WTC11 (cell line): ENCODE measurements around the gene MAST4. TPM values are rescaled to one million over a fixed set of nuclear protein-coding genes. Genes with fewer than 3 reads are reported as not detected.

Source experiments
- ATAC-seq: fragments of 200-7000 bp; cut with Tn5 transposase; 2 replicates; pipeline ENCODE4 v1.10.0; 2021; ENCODE audit warnings: mild to moderate bottlenecking, moderate library complexity
- CTCF ChIA-PET: fragments of 300-600 bp; sonication (Branson Sonifier 250); formaldehyde crosslinking; loops from one replicate; lab custom pipeline; 2021; ENCODE audit warnings: antibody characterized with exemption; lab: Charles Lee
- POLR2A ChIA-PET: fragments of 350-600 bp; sonication (Branson Sonifier 250); formaldehyde crosslinking; loops from one replicate; lab custom pipeline; 2021; ENCODE audit warnings: antibody characterized with exemption; lab: Charles Lee
- DNase-seq: peaks from one replicate; pipeline ENCODE4 v3.0.0; 2021; ENCODE audit warnings: low spot score
- H3K27ac Mint-ChIP-seq: 2 replicates; pipeline ENCODE4 v1.8.0; 2021; ENCODE audit warnings: mixed read lengths
- H3K27me3 Mint-ChIP-seq: 2 replicates; pipeline ENCODE4 v1.8.0; 2021; ENCODE audit warnings: low read depth, mild to moderate bottlenecking, moderate library complexity, mixed read lengths
- H3K36me3 Mint-ChIP-seq: 2 replicates; pipeline ENCODE4 v1.8.0; 2021; ENCODE audit warnings: mixed read lengths
- H3K4me1 Mint-ChIP-seq: 2 replicates; pipeline ENCODE4 v1.8.0; 2022; ENCODE audit warnings: mixed read lengths
- H3K4me3 Mint-ChIP-seq: 2 replicates; pipeline ENCODE4 v1.8.0; 2021; ENCODE audit warnings: mild to moderate bottlenecking, moderate library complexity, mixed read lengths
- H3K9me3 Mint-ChIP-seq: 2 replicates; pipeline ENCODE4 v1.8.0; 2021; ENCODE audit warnings: mixed read lengths
- CTCF ChIP-seq: fragments of 200-600 bp; IDR thresholded peaks from 2 replicates; pipeline ENCODE4 v1.8.0; 2022; ENCODE audit warnings: antibody characterized with exemption
- ESRRA ChIP-seq: sonication (generic); formaldehyde crosslinking; IDR thresholded peaks from 2 replicates; pipeline ENCODE4 v1.8.1; 2022; ENCODE audit warnings: mild to moderate bottlenecking, missing genetic modification reagents, borderline replicate concordance
- GABPB1 ChIP-seq: sonication (generic); formaldehyde crosslinking; IDR thresholded peaks from 2 replicates; pipeline ENCODE4 v1.8.1; 2023; ENCODE audit warnings: mild to moderate bottlenecking, missing genetic modification reagents
- MXD4 ChIP-seq: fragments of 250-450 bp; sonication (Bioruptor Pico); IDR thresholded peaks from 2 replicates; pipeline ENCODE4 v1.8.0; 2021; ENCODE audit warnings: mild to moderate bottlenecking, moderate library complexity, borderline replicate concordance
- NFATC4 ChIP-seq: fragments of 250-450 bp; sonication (Bioruptor Pico); IDR thresholded peaks from 2 replicates; pipeline ENCODE4 v1.9.0; 2021; ENCODE audit warnings: mild to moderate bottlenecking
- SMAD4 ChIP-seq: sonication (generic); formaldehyde crosslinking; IDR thresholded peaks from 2 replicates; pipeline ENCODE4 v1.8.0; 2022; ENCODE audit warnings: mild to moderate bottlenecking, missing genetic modification reagents
- TP53 ChIP-seq: sonication (generic); formaldehyde crosslinking; IDR thresholded peaks from 2 replicates; pipeline ENCODE4 v1.8.1; 2023; ENCODE audit warnings: mild to moderate bottlenecking, missing genetic modification reagents
- ZNF416 ChIP-seq: fragments of 250-450 bp; sonication (Bioruptor Pico); IDR thresholded peaks from 2 replicates; pipeline ENCODE4 v1.9.0; 2021; ENCODE audit warnings: mild to moderate bottlenecking, inconsistent platforms
- ZNF532 ChIP-seq: fragments of 250-450 bp; sonication (Bioruptor Pico); IDR thresholded peaks from 2 replicates; pipeline ENCODE4 v1.9.0; 2021; ENCODE audit warnings: mild to moderate bottlenecking, borderline replicate concordance
- total RNA-seq: library from RNA; stranded (reverse); gene quantifications from 3 replicates; pipeline ENCODE4 v1.2.3, GENCODE V29; 2021
- TF ChIP-seq, protein P1 (sequence below): sonication (generic); formaldehyde crosslinking; IDR thresholded peaks from 2 replicates; pipeline ENCODE4 v1.8.1; 2023; ENCODE audit warnings: mild to moderate bottlenecking, missing genetic modification reagents
- TF ChIP-seq, protein P2 (sequence below): sonication (generic); formaldehyde crosslinking; IDR thresholded peaks from 2 replicates; pipeline ENCODE4 v1.8.0; 2022; ENCODE audit warnings: mild to moderate bottlenecking, missing genetic modification reagents
- TF ChIP-seq, protein P3 (sequence below): sonication (generic); formaldehyde crosslinking; IDR thresholded peaks from 2 replicates; pipeline ENCODE4 v1.8.0; 2022; ENCODE audit warnings: mild to moderate bottlenecking, missing genetic modification reagents
- TF ChIP-seq, protein P4 (sequence below): sonication (generic); formaldehyde crosslinking; IDR thresholded peaks from 2 replicates; pipeline ENCODE4 v1.8.1; 2023; ENCODE audit warnings: mild to moderate bottlenecking, moderate library complexity, missing genetic modification reagents

The MAST4 gene
- total RNA-seq, 1 experiment from 2014 or later = 8.0 TPM

GRCh38 chr5:66633754-66634153 lies 37.6 kb downstream of the MAST4 start:
- peaks cover 13% of the 10 kb centered on the region for H3K4me1 Mint-ChIP-seq
- H3K9me3 Mint-ChIP-seq = no peaks in the 10 kb centered on the region
- ATAC-seq = peak; percentile 88
- TF ChIP-seq TP53 (CRISPR knock-in tag) (no peak), NFATC4 (CRISPR knock-in tag) (no peak)
- TF ChIP-seq, protein P1, sequence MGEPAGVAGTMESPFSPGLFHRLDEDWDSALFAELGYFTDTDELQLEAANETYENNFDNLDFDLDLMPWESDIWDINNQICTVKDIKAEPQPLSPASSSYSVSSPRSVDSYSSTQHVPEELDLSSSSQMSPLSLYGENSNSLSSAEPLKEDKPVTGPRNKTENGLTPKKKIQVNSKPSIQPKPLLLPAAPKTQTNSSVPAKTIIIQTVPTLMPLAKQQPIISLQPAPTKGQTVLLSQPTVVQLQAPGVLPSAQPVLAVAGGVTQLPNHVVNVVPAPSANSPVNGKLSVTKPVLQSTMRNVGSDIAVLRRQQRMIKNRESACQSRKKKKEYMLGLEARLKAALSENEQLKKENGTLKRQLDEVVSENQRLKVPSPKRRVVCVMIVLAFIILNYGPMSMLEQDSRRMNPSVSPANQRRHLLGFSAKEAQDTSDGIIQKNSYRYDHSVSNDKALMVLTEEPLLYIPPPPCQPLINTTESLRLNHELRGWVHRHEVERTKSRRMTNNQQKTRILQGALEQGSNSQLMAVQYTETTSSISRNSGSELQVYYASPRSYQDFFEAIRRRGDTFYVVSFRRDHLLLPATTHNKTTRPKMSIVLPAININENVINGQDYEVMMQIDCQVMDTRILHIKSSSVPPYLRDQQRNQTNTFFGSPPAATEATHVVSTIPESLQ (CRISPR knock-in tag) = no peak
- TF ChIP-seq, protein P2, sequence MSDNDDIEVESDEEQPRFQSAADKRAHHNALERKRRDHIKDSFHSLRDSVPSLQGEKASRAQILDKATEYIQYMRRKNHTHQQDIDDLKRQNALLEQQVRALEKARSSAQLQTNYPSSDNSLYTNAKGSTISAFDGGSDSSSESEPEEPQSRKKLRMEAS (CRISPR knock-in tag) = no peak
- POLR2A ChIA-PET = no interaction called here
- no peaks in the 10 kb centered on the region for H3K36me3 Mint-ChIP-seq
- CTCF ChIA-PET = interaction anchor here (1.1 kb wide), 1 partner anchor 22 kb away, joined by 3 read pairs; no protein-coding TSS in a partner anchor
- H3K4me3 Mint-ChIP-seq = no peak overlapping the region
- H3K27ac Mint-ChIP-seq = peak overlapping the region; percentile 94
- H3K27me3 Mint-ChIP-seq = no peaks in the 10 kb centered on the region
- DNase-seq = no peak

DNA sequence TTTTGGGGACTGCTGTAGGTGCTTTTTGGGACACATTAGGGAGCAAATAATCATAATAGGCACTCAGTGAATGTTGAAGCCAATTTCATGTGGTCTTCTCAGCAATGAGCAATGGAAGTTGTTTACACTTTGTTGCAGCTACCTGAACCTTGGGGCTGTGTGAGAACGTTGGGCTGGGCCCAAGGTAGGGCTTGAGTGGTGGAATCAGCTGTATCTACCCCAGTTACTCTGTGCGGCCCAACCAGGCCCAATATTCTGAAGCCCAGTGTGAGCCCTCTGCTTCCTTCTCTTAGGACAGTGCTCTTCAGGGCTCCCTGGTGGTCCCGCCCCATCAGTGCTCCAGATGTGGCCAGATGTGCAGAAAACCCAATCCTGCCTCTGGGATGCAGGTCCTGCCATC lies 38.4 kb downstream of the MAST4 start:
- CTCF ChIA-PET = interaction anchor here (1.0 kb wide), 1 partner anchor 328 kb away, joined by 5 read pairs; no protein-coding TSS in a partner anchor
- no peak for TF ChIP-seq ZNF532 (CRISPR knock-in tag)
- TF ChIP-seq CTCF = no peak
- TF ChIP-seq ZNF416 (CRISPR knock-in tag) = no peak
- no peak for TF ChIP-seq MXD4 (CRISPR knock-in tag)
- TF ChIP-seq, protein P3, sequence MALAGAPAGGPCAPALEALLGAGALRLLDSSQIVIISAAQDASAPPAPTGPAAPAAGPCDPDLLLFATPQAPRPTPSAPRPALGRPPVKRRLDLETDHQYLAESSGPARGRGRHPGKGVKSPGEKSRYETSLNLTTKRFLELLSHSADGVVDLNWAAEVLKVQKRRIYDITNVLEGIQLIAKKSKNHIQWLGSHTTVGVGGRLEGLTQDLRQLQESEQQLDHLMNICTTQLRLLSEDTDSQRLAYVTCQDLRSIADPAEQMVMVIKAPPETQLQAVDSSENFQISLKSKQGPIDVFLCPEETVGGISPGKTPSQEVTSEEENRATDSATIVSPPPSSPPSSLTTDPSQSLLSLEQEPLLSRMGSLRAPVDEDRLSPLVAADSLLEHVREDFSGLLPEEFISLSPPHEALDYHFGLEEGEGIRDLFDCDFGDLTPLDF (CRISPR knock-in tag) = no peak
- TF ChIP-seq ESRRA (CRISPR knock-in tag) = no peak
- no peak for TF ChIP-seq GABPB1 (CRISPR knock-in tag)
- TF ChIP-seq SMAD4 (CRISPR knock-in tag) = no peak
- TF ChIP-seq, protein P4, sequence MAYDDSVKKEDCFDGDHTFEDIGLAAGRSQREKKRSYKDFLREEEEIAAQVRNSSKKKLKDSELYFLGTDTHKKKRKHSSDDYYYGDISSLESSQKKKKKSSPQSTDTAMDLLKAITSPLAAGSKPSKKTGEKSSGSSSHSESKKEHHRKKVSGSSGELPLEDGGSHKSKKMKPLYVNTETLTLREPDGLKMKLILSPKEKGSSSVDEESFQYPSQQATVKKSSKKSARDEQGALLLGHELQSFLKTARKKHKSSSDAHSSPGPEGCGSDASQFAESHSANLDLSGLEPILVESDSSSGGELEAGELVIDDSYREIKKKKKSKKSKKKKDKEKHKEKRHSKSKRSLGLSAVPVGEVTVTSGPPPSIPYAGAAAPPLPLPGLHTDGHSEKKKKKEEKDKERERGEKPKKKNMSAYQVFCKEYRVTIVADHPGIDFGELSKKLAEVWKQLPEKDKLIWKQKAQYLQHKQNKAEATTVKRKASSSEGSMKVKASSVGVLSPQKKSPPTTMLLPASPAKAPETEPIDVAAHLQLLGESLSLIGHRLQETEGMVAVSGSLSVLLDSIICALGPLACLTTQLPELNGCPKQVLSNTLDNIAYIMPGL (CRISPR knock-in tag) = no peak
- TF ChIP-seq, all 79 proteins: peak for 0
- ATAC-seq = no peak
- Mint-ChIP-seq H3K4me3 (no peak overlapping the region), H3K9me3 (no peaks in the 10 kb centered on the region), H3K36me3 (no peaks in the 10 kb centered on the region), H3K4me1 (peaks cover 13% of the 10 kb centered on the region), H3K27ac (no peak overlapping the region), H3K27me3 (no peaks in the 10 kb centered on the region)
- no peak for DNase-seq
- POLR2A ChIA-PET = interaction anchor here (1.1 kb wide), 1 partner anchor 17 kb away, joined by 3 read pairs; no protein-coding TSS in a partner anchor
